Neuronal stem cell (in vitro differentiated cells): ENCODE results near the gene FAM234B.
"Not testable (repeated sequence)": the region's sequence is repeated elsewhere in the genome, so short reads cannot be mapped to it uniquely, and the experiment has no call there.

ENCODE experiments used
- DNase-seq: peaks from one replicate; pipeline ENCODE4 v3.0.0-alpha.2; 2013; ENCODE audit warnings: low spot score
- H2AFZ ChIP-seq: one replicate; pipeline ENCODE4 v1.6.1; 2013; ENCODE audit warnings: mild to moderate bottlenecking, low read length, inconsistent platforms
- H2AK5ac ChIP-seq: 2 replicates; pipeline ENCODE4 v1.6.1; 2013; ENCODE audit warnings: low read depth, mild to moderate bottlenecking, inconsistent platforms, low read length, moderate library complexity, mixed read lengths
- H2BK120ac ChIP-seq: 2 replicates; pipeline ENCODE4 v1.6.1; 2013; ENCODE audit warnings: low read depth, mild to moderate bottlenecking, inconsistent platforms, low read length, moderate library complexity, mixed read lengths
- H2BK12ac ChIP-seq: one replicate; pipeline ENCODE4 v1.6.1; 2013; ENCODE audit warnings: low read length, inconsistent platforms
- H2BK15ac ChIP-seq: 2 replicates; pipeline ENCODE4 v1.6.1; 2013; ENCODE audit warnings: mild to moderate bottlenecking, low read length, inconsistent platforms, mixed read lengths
- H2BK5ac ChIP-seq: one replicate; pipeline ENCODE4 v1.6.1; 2013; ENCODE audit warnings: inconsistent platforms, mild to moderate bottlenecking, low read length, moderate library complexity
- H3K14ac ChIP-seq: one replicate; pipeline ENCODE4 v1.6.1; 2013; ENCODE audit warnings: low read length, inconsistent platforms
- H3K18ac ChIP-seq: 2 replicates; pipeline ENCODE4 v1.6.1; 2013; ENCODE audit warnings: low read length, inconsistent platforms
- H3K23ac ChIP-seq: 2 replicates; pipeline ENCODE4 v1.6.1; 2013; ENCODE audit warnings: low read depth, mild to moderate bottlenecking, mixed read lengths, low read length, inconsistent platforms; ENCODE audit not compliant: poor library complexity
- H3K27ac ChIP-seq: replicated peaks from 3 replicates; pipeline ENCODE4 v1.5.1; 2013; ENCODE audit warnings: low read length, inconsistent platforms
- H3K27me3 ChIP-seq, 3 experiments: 2 replicates each; pipeline ENCODE4 v1.6.1; 2013; ENCODE audit warnings: low read length in 3 of 3, mild to moderate bottlenecking in 2 of 3, inconsistent platforms in 1 of 3, low read depth in 1 of 3, mixed read lengths in 1 of 3, moderate library complexity in 1 of 3; ENCODE audit not compliant: control insufficient read depth in 3 of 3, insufficient read depth in 3 of 3
- H3K36me3 ChIP-seq, 2 donors: replicated peaks in 1 of 2; 2 replicates each; pipeline ENCODE4 v1.6.1; 2013; ENCODE audit warnings: low read length in 2 of 2; ENCODE audit not compliant: control insufficient read depth in 2 of 2, insufficient read depth in 2 of 2
- H3K4ac ChIP-seq: 2 replicates; pipeline ENCODE4 v1.6.1; 2013; ENCODE audit warnings: inconsistent platforms, mild to moderate bottlenecking, low read length, moderate library complexity
- H3K4me1 ChIP-seq, 2 donors: 1 replicate in 1 of 2; 2 replicates in 1 of 2; pipeline ENCODE4 v1.6.1; 2013; ENCODE audit warnings: low read length in 2 of 2, low read depth in 1 of 2; ENCODE audit not compliant: control insufficient read depth in 2 of 2, insufficient read depth in 1 of 2
- H3K4me2 ChIP-seq: one replicate; pipeline ENCODE4 v1.6.1; 2013; ENCODE audit warnings: mild to moderate bottlenecking, low read length, inconsistent platforms; ENCODE audit not compliant: insufficient read depth, poor library complexity, severe bottlenecking
- H3K4me3 ChIP-seq, 2 donors: 2 replicates each; pipeline ENCODE4 v1.5.1; 2013; ENCODE audit warnings: low read length in 2 of 2, mild to moderate bottlenecking in 2 of 2, inconsistent platforms in 1 of 2, moderate library complexity in 1 of 2
- H3K79me1 ChIP-seq: one replicate; pipeline ENCODE4 v1.6.1; 2013; ENCODE audit warnings: low read depth, mild to moderate bottlenecking, inconsistent platforms, low read length, moderate library complexity
- H3K9ac ChIP-seq: one replicate; pipeline ENCODE4 v1.6.1; 2013; ENCODE audit warnings: mild to moderate bottlenecking, low read depth, low read length, inconsistent platforms; ENCODE audit not compliant: poor library complexity
- H3K9me3 ChIP-seq, 2 donors: replicated peaks in 1 of 2; 2 replicates each; pipeline versions ENCODE3 to v1.6.1; 2013; ENCODE audit warnings: low read length in 2 of 2, mild to moderate bottlenecking in 2 of 2, inconsistent platforms in 1 of 2, low read depth in 1 of 2, mixed read lengths in 1 of 2, moderate library complexity in 1 of 2; ENCODE audit not compliant: control insufficient read depth in 2 of 2, insufficient read depth in 1 of 2
- H4K8ac ChIP-seq: one replicate; pipeline ENCODE4 v1.6.1; 2013; ENCODE audit warnings: low read depth, mild to moderate bottlenecking, inconsistent platforms, low read length, moderate library complexity
- H4K91ac ChIP-seq: one replicate; pipeline ENCODE4 v1.6.1; 2013; ENCODE audit warnings: low read length, low read depth, mild to moderate bottlenecking, inconsistent platforms; ENCODE audit not compliant: poor library complexity
- WGBS, 2 donors: extraction: QIAGEN DNeasy Blood & Tissue Kit; methylation state at CpG; one replicate each; pipeline ENCODE4 v1.1.7; 2013; ENCODE audit warnings: missing lambda C conversion rate in 2 of 2, mixed read lengths in 1 of 2; ENCODE audit not compliant: insufficient read length in 2 of 2, insufficient replicate concordance in 1 of 2; ENCODE audit errors: extremely low coverage in 2 of 2; 5-methylcytosine and 5-hydroxymethylcytosine counted together

Gene FAM234B

GRCh38 chr12:13046964-13047363 is 2.8 kb downstream of the FAM234B start:
- H3K27ac ChIP-seq = no peak overlapping the region

GRCh38 chr12:13049816-13050215 is 5.6 kb downstream of the FAM234B start:
- Histone ChIP-seq H4K91ac (no peak overlapping the region), H2BK15ac (no peak overlapping the region), H3K27ac (no peak overlapping the region), H4K8ac (no peak overlapping the region), H2BK5ac (no peak overlapping the region), H2BK120ac (no peak overlapping the region), H3K18ac (no peak overlapping the region), H3K27me3 (no peaks in the 10 kb centered on the region), H3K9me3 (peaks cover 0 to 6% of the 10 kb centered on the region in 2 donors), H3K14ac (no peak overlapping the region), H3K4me1 (peaks cover 0 to 11% of the 10 kb centered on the region in 2 donors), H2AFZ (no peak overlapping the region), H3K36me3 (no peaks in the 10 kb centered on the region), H3K79me1 (no peaks in the 10 kb centered on the region), H2AK5ac (no peak overlapping the region), H3K4ac (no peak overlapping the region), H3K4me2 (no peak overlapping the region), H3K23ac (no peak overlapping the region), H2BK12ac (no peak overlapping the region), H3K4me3 (no peak overlapping the region), H3K9ac (no peak overlapping the region)
- no CpG with 5 or more reads among the region's 3 CpGs for WGBS, 2 donors
- DNase-seq = no peak

More at GRCh38 chr12:13046964-13047363, 2.8 kb downstream of the FAM234B start:
- Histone ChIP-seq H3K23ac (no peak overlapping the region), H3K36me3 (no peaks in the 10 kb centered on the region), H2BK5ac (no peak overlapping the region), H4K91ac (no peak overlapping the region), H3K27me3 (peaks cover 0 to 20% (median 0%) of the 10 kb centered on the region in 3 experiments), H3K4ac (no peak overlapping the region), H2AK5ac (no peak overlapping the region), H2BK15ac (no peak overlapping the region), H4K8ac (no peak overlapping the region), H3K9me3 (no peaks in the 10 kb centered on the region), H2BK12ac (no peak overlapping the region), H3K4me2 (no peak overlapping the region), H3K4me3 (no peak overlapping the region), H3K9ac (no peak overlapping the region), H3K79me1 (no peaks in the 10 kb centered on the region), H2AFZ (no peak overlapping the region), H3K4me1 (peaks cover 0 to 9% of the 10 kb centered on the region in 2 donors), H2BK120ac (no peak overlapping the region), H3K14ac (no peak overlapping the region), H3K18ac (no peak overlapping the region)
- WGBS, 2 donors = no CpG with 5 or more reads among the region's 1 CpG
- no peak for DNase-seq

- Histone ChIP-seq H2BK12ac (no peak overlapping the region), H3K4me3 (no peak overlapping the region), H3K23ac (no peak overlapping the region), H3K36me3 (peaks cover 2 to 6% of the 10 kb centered on the region in 2 donors), H3K4me2 (no peak overlapping the region), H2BK120ac (no peak overlapping the region), H4K8ac (no peak overlapping the region), H2AFZ (no peak overlapping the region), H3K27ac (no peak overlapping the region), H3K18ac (no peak overlapping the region), H3K79me1 (no peaks in the 10 kb centered on the region), H3K9me3 (peaks cover 0 to 8% of the 10 kb centered on the region in 2 donors), H3K14ac (no peak overlapping the region), H2BK15ac (no peak overlapping the region), H3K4me1 (peaks cover 0 to 10% of the 10 kb centered on the region in 2 donors), H3K9ac (no peak overlapping the region), H2AK5ac (no peak overlapping the region), H2BK5ac (no peak overlapping the region), H3K27me3 (no peaks in the 10 kb centered on the region), H3K4ac (no peak overlapping the region), H4K91ac (no peak overlapping the region)
- WGBS, 2 donors = no CpG with 5 or more reads among the region's 2 CpGs
- no peak for DNase-seq
Observed at GRCh38 chr12:13052421-13052820, 8.2 kb downstream of the FAM234B start.

- not testable (repeated sequence) for H2BK120ac ChIP-seq, H3K23ac ChIP-seq, H2AK5ac ChIP-seq, H3K9ac ChIP-seq, H2BK15ac ChIP-seq, H3K4ac ChIP-seq, H3K79me1 ChIP-seq, H3K36me3 ChIP-seq, H3K4me3 ChIP-seq, DNase-seq, H4K8ac ChIP-seq, H2AFZ ChIP-seq, H3K27ac ChIP-seq, H3K14ac ChIP-seq, H3K4me1 ChIP-seq, H3K4me2 ChIP-seq, H2BK5ac ChIP-seq, H4K91ac ChIP-seq, H2BK12ac ChIP-seq, H3K18ac ChIP-seq, H3K27me3 ChIP-seq, H3K9me3 ChIP-seq
- no CpG with 5 or more reads among the region's 6 CpGs for WGBS, 2 donors
Observed at GRCh38 chr12:13053617-13054016, 9.4 kb downstream of the FAM234B start.
